Suppressor macrophage treated with lipopolysaccharide for 4 hours (primary cell): ENCODE results near the gene LRRN2.
"Not testable (repeated sequence)": the region's sequence is repeated elsewhere in the genome, so short reads cannot be mapped to it uniquely, and the experiment has no call there.

ENCODE experiments used
- DNase-seq: peaks from one replicate; pipeline ENCODE4 v3.0.0-alpha.2; 2020

LRRN2 gene

DNA sequence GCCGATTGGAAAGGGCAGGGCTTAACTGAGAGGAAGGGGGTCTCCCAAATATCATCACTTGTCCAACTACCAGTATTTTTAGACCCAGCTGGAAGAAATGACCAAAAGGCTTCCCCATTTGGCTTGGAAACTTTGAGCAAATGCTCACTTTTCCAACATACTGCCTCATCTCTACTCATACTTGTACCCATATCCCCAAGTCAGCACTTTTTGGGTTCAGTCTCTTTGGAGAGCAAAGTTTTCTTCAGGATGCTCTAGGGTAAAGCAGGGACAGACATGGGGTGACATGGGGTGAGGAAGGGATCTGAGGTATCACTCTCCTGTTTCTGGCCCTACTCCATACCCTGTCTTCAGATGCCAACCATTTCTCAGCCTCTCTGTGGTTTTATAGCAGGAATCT, 27.2 kb downstream of the LRRN2 start:
- no peak for DNase-seq

DNA sequence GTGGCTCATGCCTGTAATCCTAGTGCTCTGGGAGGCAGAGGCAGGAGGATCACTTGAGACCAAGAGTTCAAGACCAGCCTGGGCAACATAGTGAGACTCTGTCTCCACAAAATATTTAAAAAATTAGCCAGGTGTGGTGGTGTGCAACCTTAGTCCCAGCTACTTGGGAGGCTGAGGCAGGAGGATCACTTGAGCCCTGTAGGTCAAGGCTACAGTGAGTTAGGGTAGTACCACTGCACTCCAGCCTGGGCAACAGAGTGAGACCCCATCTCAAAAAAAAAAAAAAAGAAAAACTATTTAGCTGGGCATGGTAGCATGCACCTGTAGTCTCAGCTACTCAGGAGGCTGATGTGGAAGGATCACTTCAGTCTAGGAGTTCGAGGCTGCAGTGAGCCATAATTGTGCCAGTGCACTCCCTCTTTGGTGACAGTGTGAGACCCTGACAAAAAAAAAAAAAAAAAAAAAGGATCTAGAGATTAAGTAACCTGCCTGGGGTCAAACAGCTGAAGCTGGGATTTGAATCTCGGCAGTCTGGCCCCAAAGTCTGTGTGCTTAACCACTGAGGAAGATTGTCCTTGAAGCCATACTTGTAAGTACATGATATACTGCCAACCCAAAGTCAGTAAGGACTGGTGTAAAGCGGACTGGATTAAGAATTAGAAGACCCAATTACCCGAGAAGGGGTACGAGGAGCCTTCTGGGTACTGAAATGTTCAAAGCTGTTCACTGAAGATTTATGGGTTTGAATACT, 31.8 kb downstream of the LRRN2 start:
- DNase-seq = no peak

DNA sequence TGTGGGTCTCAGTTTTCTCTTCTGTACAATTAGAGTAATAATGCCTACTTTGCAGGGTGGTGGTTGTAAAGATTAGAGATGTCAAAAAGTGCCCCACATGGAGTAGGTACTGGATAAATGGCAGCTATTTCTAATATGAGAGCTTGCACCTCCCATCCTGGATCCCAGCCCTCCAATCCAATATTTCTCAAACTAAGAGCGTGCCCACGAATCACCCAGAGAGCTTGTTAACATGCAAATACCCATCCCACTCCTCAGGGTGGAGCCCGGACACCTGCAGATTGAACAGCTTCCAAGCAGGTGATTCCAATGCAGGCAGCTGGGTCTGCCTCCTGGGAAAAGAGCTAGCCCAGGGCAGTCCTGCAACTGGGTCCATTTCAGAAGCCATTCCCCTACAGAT, 33.0 kb downstream of the LRRN2 start:
- no peak for DNase-seq

DNA sequence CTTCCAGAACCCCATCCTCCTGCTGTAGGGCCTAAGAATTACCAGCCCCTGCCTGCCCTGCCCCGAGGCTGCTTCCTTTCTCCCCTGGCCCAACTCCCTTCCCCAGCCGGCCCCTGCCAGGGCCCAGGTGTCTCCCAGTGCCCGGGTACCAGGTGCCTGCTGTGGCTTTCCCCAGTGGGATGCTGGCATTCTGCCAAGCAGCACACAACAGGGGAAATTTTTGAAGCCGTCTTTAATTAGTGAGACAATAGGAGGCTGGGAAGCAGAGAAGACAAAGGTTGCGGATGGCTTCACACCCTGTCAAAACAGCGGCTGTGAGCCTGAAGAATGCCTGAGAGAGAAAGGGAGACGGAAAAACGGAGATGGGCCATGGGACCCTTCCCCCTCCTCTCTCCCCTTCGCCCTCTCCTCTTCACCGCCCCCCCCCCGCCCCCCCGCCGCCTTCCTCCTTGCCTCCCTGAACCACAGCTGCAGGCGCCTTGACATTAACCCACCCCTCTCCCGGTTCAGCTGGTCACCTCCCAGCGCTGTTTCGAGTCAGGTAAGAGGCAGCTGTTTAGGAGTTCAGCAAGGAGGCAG, 33.6 kb downstream of the LRRN2 start:
- DNase-seq = no peak

DNA sequence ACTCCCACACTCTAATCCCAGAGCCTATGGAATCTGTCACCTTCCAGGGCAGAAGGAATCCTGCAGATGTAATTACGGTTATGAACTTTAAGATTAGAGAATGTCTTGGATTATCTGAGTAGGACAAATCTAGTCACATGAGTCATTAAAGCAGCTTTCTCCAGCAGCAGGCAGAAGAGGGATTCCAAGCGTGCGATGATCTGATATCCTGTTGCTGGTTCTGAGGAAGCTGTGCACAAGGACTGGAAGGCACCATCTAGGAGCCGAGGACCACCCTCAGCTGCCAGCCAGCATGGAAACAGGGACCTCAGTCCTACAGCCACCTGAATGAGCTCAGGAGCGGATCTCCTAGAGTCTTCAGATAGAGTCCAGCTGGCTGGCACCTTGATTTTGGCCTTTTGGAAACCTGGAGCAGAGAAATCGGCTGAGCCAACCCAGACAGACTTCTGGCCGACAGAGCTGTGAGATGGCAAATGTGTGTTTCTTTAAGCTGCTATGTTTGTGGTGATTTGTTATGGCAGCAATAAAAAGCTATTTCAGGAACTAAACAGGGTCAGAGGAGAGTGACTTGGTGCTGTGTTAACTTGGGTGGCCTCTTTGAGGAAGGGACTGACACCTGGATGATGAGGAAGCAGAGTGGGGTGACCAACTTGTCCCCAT, 34.5 kb downstream of the LRRN2 start:
- DNase-seq = no peak

DNA sequence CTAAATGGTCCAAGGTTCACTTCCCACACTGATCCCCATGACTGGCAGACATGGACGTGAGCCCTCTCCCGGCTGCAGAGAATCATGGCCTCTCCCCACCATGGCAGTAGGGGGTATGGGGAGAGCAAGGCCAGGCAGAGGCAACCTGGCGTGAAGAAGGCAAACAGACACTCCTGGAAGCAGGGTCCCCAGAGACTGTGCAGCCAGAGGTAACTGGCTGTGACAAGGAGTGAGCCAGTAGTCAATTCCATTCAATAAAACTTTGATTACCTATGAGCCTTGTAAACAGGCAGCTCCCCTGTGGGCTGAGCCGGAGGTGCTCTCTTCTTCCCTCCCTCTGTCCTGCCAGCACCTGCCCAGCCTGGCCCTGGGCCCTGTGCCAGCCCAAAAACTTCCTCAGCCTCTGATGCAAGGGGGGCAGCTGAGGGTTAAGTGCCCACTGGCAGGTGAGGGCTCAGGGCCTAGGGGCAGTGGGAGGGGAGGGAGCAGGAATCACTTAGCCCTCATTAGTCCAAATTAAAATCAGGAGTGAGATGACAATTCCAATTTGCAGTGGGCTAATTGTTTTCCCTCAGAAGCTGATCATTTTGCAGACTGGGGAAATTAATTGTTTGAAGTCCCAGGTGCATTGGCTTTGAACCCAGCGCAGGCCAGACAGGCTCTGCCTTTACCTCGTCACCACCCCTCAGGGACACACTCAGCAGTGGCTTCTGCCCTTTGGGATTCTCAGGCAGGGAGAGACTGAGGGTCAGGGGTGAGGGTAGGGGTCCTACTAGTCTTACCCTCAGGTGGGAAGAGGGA, 35.6 kb downstream of the LRRN2 start:
- no peak for DNase-seq

DNA sequence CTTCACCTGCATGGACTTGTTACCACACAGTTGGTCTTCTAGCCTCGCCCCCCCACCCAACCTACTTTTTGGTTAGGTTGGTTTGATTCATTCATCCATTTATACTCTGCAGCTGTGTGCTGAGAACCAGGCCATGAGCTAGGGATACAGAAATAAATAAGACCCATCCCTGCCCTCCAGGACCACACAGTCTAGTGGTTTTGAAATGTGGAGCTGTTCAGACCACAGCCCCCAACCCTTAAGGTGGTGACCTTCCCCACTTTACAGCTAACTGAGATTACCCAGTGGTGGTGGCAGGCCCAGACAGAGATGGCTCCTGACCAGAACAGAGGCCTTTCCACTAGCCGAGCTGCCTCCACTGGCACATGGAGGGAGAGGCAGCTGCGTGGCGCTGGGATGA, 37.0 kb downstream of the LRRN2 start:
- DNase-seq = no peak

GRCh38 chr1:204647805-204648153, 37.8 kb downstream of the LRRN2 start:
- DNase-seq = no peak

GRCh38 chr1:204647114-204647804, 38.3 kb downstream of the LRRN2 start:
- peak; percentile 49 for DNase-seq

DNA sequence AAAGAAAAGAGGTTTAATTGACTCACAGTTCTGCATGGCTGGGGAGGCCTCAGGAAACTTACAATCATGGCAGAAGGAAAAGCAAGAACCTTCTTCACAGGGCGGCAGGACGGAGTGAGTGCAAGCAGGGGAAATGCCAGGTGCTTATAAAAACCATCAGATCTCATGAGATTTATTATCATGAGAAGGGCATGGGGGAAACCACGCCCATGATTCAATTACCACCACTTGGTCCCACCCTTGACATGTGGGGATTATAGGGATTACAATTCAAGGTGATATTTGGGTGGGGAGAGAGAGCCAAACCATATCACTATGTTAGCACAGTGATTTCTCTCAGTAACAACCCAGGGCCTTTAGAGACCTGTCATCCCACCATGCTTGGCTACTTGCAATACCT, 39.9 kb downstream of the LRRN2 start:
- DNase-seq = no peak

DNA sequence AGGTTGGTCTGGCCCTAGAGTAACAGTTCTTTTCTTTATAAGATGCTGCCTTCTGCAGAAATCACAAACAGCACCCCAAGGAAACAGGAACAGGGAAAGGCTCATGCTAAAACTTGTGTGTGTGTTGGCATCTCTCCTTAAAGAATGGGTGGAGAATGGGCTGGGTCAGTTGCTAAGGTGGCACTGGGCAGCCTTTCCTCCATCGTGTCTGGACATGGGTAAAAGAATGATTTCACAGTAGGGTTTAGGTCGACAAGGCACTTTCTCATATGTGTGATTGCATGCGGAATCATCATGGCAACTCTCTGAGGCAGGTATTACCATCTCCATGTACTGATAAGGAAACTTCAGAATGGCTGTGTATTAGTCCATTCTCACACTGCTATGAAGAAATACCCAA, 40.3 kb downstream of the LRRN2 start:
- no peak for DNase-seq

GRCh38 chr1:204643503-204643902, 42.0 kb downstream of the LRRN2 start:
- no peak for DNase-seq

GRCh38 chr1:204641936-204642335, 43.6 kb downstream of the LRRN2 start:
- DNase-seq = no peak

GRCh38 chr1:204641455-204641854, 44.1 kb downstream of the LRRN2 start:
- no peak for DNase-seq

DNA sequence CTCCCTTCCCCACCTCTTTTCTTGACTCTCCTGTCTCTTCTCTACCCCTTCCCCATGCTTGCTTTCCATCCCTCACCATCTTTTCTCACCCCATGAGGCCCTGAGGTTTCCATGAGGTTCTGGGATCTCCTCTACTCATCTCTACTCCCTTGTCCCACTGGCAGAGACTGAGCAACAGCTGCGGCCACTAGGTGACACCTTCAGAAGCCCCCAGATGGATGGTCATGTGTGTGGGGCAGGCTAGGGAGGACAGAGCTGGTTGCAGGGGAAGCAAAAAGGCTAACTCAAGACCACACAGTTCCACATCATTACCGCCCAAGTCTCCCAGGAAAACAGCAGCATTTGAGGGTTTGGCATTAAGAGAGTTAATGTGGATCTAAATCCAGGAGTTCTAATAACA, 45.0 kb downstream of the LRRN2 start:
- no peak for DNase-seq

- DNase-seq = no peak
Measured at GRCh38 chr1:204634260-204634910, 51.2 kb downstream of the LRRN2 start.

- DNase-seq = no peak
Measured at GRCh38 chr1:204633665-204634064, 51.9 kb downstream of the LRRN2 start.

DNA sequence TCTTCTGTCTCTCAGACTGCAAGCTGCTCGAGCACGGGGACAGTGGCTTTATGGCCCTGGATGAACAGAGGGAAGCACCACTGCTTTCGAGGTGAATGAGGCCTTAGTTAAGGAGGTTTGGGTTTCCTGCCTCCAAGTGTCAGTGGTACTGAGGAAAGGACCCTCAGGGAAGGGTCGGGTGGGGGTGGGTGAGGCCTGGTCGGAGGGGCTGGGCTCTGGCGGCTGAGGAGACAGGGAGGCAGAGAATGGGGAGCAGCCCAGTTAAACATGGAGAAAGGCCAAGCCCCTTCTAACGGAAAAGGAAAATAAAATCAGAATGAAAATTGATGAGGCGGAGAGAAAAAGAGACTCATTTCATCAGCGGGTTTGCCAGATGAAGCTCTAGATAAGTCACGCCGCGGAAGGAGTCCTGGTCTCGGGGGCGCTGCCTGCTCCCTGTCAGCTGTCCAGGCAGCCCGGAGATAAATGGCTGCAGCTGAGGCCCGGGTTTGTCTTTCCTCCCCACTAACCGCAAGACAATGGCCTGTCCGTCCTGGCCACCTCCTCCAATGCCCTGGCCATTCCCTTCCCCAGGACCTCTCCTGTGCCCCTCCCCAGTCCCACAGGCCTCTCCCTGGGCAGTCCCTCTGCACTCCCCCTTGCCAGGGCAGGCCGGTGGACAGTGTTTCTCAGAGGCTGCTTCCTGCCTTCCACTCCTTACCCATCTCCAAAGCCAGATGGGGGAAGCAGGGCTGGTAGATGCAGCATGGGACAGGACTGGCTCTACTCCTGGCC, 55.2 kb downstream of the LRRN2 start:
- no peak for DNase-seq

DNA sequence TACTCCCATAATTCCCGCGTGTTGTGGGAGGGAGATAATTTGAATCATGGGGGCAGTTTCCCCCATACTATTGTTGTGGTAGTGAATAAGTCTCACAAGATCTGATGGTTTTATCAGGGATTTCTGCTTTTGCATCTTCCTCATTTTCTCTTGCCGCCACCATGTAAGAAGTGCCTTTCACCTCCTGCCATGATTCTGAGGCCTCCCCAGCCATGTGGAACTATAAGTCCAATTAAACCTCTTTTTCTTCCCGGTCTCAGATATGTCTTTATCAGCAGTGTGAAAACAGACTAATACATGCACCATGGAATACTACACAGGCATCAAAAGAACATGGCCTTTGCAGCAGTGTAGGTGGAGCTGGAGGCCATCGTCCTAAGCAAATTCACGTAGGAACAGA, 56.1 kb downstream of the LRRN2 start:
- DNase-seq = not testable (repeated sequence)

DNA sequence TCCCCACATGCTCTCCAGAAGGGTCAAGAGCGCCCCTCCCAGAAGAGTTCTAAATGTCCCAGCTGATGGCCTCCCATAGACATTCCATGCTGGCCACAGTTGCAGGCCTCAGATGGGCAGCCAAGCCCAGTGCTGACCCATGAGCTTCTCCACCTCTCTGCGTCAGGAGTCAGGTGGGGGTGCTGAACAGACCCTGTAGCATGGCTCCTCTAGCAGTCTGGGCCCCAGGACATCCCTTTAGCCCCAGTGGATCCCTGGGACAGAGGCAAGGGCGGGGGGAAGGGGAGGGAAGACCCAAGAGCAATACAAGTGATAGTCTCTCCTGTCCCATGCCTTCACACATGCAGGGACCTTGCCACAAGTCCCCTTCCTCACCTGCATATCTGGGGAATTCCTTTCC, 56.7 kb downstream of the LRRN2 start:
- no peak for DNase-seq

- no peak for DNase-seq
Measured at GRCh38 chr1:204627436-204627835, 58.1 kb downstream of the LRRN2 start.

GRCh38 chr1:204626381-204626780, 59.2 kb downstream of the LRRN2 start:
- DNase-seq = no peak
